ENCODE results near the gene SERPING1.

DNA sequence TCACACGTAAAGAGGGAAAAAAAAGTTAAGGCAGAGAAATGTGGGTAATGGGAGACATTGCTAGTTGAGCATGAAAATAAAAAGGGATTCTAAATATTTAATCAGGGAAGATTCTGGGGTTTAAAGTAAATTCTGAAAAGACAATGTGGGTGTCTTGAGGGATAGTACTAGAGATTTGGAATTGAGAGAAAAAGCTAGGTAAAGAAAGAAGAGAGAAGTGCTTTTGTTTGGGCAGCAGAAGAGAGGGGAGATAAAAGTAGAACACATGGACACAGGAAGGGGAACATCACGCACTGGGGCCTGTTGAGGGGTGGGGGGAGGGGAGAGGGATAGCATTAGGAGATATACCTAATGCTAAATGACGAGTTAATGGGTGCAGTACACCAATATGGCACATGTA lies 55.7 kb downstream of the SERPING1 start:
- no peak for TF ChIP-seq RAD21 (IDR thresholded peaks at IDR 0.05; ENCODE audit: low read depth)
- no peak for TF ChIP-seq EGR1 (IDR thresholded peaks at IDR 0.05)
- TF ChIP-seq EP300 (IDR thresholded peaks at IDR 0.05; ENCODE audit: borderline replicate concordance) = no peak
- TF ChIP-seq CEBPB (IDR thresholded peaks at IDR 0.05) = no peak
- TF ChIP-seq CREB1 (IDR thresholded peaks at IDR 0.05; ENCODE audit: low read depth) = no peak

Measured in Ishikawa (cell line).